ENCODE results near the gene ASIC4.

Gene ASIC4

GRCh38 chr2:219516888-219517287 is 2.6 kb downstream of the ASIC4 start:
- DNase-seq = no peak

GRCh38 chr2:219517954-219518778 is 3.9 kb downstream of the ASIC4 start:
- DNase-seq = no peak

DNA sequence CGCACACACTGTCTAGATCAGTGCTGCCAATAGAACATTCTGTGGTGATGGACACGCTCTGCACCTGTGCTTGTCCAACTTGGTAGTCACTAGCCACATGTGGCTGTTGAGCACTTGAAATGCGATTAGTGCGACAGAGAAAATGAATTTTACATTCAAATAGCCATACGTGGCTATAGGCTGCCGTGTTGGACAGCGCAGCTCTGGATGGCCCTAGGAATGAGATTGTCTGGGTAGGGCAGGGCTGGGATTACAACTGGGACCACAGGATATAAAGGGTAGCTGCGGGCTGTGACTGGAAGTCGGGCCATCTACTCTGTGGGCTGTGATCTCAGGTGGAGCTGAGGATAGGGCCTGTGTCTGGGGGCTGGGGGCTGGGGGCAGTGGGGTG is 5.2 kb downstream of the ASIC4 start:
- no peak for DNase-seq

- DNase-seq = no peak
Observed at GRCh38 chr2:219520079-219520478, 5.8 kb downstream of the ASIC4 start.

DNA sequence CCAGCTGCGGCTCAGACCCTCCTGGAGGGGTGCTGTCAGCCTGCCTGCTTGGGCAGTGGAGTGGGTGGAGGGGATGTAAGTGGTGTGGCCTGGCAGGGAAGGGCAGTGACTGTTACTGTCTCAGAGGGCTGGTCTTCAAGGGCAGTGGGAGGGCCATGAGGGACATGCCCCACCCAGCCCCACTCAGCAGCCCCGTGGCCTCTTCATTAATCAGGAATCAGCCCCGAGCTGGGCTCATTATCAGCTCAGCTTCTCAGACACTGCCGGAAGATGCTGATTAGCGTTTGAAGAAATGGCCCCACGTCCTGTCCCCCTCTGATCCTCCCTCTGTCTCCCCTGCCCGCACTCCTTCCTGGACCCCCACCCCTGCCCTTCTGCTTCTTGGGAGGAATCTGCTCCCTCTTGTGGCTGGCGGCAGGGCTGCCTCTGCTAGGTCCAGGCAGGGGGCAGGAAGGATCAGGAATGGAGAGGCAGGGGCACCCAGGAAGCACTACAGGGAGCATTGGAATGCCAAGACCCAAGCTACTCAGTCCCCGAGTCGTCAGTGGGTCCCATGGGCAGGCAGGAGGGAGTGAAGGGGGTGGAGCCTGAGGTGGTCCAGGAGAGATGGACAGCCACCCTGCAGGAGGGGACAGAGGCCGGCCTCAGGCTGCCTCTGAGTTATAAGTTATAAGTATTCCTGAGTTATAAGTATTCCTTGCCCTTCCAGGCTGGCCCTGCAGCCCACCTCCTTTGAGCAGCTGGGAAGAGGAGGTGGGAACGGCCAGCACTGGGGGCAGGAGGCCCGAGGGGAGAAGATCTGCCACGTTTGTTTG is 7.0 kb downstream of the ASIC4 start:
- peak; percentile 69 for DNase-seq

GRCh38 chr2:219522111-219523030 is 8.1 kb downstream of the ASIC4 start:
- DNase-seq = peak; percentile 79

DNA sequence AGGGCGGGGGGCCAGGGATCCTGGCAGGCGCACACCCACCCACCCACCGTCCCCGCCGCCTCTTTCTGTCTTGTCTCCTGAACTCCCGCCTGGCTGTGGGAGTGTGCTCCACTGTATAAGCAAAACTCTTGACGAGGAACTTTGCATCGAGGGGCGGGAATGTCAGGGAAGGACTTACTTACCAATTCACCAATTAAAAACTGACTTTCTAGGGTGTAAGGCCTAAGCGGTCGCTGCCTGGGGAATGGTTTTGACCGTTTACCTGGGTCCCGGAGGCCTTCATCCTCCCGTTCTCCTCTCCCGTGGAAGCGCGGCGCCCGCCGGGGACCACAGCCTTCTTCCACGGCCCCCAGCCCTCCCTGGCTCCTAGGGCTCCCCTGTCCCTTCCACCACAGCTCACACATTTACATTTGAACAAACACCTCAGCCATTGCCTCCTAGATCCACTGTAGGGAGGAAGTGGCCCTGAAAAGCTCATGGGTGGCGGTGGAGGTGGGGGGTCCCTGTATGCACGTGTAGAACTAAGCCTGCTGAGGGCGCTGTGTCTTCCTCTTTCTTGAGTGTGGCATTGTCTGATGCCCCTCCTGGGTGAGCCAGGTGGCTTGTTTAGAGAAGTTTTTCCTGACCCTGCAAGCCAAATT is 8.9 kb downstream of the ASIC4 start:
- DNase-seq = no peak

DNA sequence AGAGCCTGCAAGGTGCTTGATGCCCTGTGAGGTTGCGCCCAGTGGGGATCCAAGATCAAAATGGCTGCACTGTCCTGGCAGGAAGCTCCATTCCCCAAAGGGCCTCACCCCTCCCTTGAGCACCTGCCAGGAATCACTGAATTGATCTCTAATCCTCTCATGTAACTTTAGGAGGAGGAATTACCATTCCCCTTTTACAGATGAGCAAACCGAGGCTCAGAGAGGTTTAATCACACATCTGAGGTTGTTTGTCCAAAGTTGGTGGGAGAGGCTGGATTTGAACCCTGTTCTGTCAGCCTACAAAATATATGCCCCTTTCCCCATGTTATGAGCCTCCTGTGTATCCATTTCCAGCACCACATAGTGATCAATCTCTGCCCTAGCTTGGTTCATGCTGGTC is 10.5 kb downstream of the ASIC4 start:
- DNase-seq = no peak

DNA sequence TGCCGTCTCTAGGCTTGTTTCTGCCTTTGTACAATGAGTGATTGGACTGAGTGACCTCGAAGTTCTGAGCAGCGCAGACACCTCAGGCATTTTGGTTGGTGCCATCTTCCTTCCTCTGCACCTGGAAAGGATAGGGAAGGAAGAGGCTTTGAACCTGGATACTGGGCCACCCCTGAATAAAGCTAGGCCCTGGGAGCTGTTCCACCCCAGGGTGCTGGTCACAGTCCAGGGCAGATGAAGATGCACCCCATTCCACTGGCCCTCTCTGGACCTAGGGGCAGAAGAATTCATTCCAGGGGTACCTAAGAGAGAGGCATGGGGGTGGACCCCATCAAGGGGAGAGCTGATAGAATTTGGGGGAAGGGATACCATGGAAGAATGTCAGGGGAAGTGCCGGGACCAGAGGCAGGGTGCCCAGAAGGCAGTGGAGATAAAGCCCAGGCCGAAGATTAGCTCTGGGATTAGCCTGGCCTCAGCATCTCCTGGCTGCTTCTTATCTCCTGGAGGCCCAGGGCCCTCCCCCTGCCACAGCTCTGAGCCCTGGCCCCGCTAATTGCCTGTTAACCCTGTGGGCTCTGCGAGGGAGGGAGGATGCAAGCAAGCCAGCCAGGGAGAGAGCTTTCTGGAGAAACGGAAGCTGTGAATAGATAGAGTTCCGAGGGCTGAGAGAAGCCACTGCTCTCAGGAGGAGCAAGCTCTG is 11.4 kb downstream of the ASIC4 start:
- DNase-seq = no peak

DNA sequence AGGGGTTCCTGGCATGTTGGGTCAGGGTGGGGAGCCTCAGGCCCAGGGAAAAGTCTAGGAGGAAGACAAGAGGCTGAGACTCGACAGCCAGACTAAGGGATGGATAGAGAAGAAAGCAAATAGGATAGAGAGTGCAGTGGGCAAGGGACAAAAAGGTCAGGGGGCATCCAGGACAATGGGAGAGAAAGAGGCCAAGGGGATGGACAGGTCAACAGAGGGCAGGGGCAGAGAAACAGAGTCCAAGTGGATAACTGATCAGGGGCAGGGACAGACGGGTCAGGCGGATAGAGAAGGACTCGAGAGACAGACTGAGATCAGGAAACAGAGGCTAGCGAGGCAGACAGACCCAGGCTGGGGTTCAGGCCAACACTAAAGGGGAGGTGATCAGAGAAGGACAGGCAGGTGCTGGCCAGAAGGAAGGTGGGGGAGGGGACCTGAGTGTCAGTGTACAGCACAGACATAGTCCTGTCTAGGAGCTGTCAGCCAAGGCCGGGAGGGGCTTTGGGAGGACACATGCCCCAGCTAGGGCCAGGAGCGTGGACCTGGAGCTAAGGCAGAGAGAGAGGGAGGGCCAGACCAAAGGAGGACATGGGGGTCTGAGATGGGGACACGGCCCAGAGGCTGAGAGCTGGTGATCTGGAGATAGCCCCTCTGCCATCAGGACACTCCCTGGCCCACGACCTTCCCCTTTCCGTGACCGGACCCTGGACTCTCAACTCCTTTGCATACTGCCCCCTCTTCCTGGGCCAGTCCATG is 12.2 kb downstream of the ASIC4 start:
- DNase-seq = no peak

- DNase-seq = no peak
Observed at GRCh38 chr2:219527076-219527394, 12.8 kb downstream of the ASIC4 start.

- DNase-seq = no peak
Observed at GRCh38 chr2:219527472-219527871, 13.2 kb downstream of the ASIC4 start.

GRCh38 chr2:219530048-219530963 is 16.0 kb downstream of the ASIC4 start:
- peak; percentile 81 for DNase-seq

GRCh38 chr2:219531639-219532377 is 17.5 kb downstream of the ASIC4 start:
- no peak for DNase-seq

- DNase-seq = no peak
Observed at GRCh38 chr2:219532378-219532649, 18.0 kb downstream of the ASIC4 start.

GRCh38 chr2:219533930-219534661 is 19.8 kb downstream of the ASIC4 start:
- no peak for DNase-seq

- DNase-seq = no peak
Observed at GRCh38 chr2:219536425-219536824, 22.1 kb downstream of the ASIC4 start.

DNA sequence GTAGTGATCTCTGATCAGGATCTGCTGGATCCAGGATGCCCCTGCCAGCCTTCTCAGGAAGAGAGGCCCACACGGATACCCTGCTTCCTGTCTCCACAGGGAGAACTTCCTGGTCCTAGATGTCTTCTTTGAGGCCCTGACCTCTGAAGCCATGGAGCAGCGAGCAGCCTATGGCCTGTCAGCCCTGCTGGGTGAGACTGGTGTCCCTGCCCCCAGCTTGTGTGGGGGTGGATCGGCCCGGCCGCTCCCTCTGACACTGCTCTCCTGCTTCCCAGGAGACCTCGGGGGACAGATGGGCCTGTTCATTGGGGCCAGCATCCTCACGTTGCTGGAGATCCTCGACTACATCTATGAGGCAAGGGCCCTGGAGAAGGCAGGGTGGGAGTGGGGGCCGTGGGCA is 22.7 kb downstream of the ASIC4 start:
- no peak for DNase-seq

All from EL (cell line).